ENCODE measurements around the gene SYAP1.

- TF ChIP-seq POLR2A (IDR thresholded peaks at IDR 0.05): no peak
- TF ChIP-seq, protein P1, sequence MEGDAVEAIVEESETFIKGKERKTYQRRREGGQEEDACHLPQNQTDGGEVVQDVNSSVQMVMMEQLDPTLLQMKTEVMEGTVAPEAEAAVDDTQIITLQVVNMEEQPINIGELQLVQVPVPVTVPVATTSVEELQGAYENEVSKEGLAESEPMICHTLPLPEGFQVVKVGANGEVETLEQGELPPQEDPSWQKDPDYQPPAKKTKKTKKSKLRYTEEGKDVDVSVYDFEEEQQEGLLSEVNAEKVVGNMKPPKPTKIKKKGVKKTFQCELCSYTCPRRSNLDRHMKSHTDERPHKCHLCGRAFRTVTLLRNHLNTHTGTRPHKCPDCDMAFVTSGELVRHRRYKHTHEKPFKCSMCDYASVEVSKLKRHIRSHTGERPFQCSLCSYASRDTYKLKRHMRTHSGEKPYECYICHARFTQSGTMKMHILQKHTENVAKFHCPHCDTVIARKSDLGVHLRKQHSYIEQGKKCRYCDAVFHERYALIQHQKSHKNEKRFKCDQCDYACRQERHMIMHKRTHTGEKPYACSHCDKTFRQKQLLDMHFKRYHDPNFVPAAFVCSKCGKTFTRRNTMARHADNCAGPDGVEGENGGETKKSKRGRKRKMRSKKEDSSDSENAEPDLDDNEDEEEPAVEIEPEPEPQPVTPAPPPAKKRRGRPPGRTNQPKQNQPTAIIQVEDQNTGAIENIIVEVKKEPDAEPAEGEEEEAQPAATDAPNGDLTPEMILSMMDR (IDR thresholded peaks at IDR 0.05): no peak
- TF ChIP-seq POLR2AphosphoS5 (IDR thresholded peaks at IDR 0.05): no peak
Observed at GRCh38 chrX:16711893-16712547, 7.4 kb upstream of the SYAP1 start.

Data from gastroesophageal sphincter (tissue), 3 donors.